AG04450 (cell line): ENCODE measurements around the gene CCSER2. TPM values are rescaled to one million over a fixed set of nuclear protein-coding genes. Genes with fewer than 3 reads are reported as not detected.

Source experiments
- CTCF ChIA-PET: fragments of 300-600, 350-600 bp; formaldehyde crosslinking; extraction: SDS; loops from one replicate; lab custom pipeline; 2022; ENCODE audit warnings: antibody characterized with exemption, inconsistent platforms; lab: Charles Lee
- POLR2A ChIA-PET: fragments of 350-600 bp; formaldehyde crosslinking; extraction: SDS; loops from one replicate; lab custom pipeline; 2021; ENCODE audit warnings: antibody characterized with exemption, inconsistent platforms; lab: Yijun Ruan, JAX
- DNase-seq: peaks from one replicate; pipeline ENCODE4 v3.0.0-alpha.2; 2011; ENCODE audit warnings: low read depth, low spot score
- H3K27ac ChIP-seq: one replicate; pipeline ENCODE4 v1.5.1; 2012; ENCODE audit warnings: low read depth, low read length, control low read depth
- H3K27me3 ChIP-seq: one replicate; pipeline ENCODE4 v1.6.0; 2012; ENCODE audit warnings: low read length; ENCODE audit not compliant: control insufficient read depth, insufficient read depth
- H3K4me3 ChIP-seq: 2 replicates; pipeline ENCODE4 v1.5.1; 2011; ENCODE audit warnings: mild to moderate bottlenecking, low read depth, low read length, control low read depth
- H3K9me3 ChIP-seq: 2 replicates; pipeline ENCODE4 v1.5.1; 2012; ENCODE audit warnings: low read length; ENCODE audit not compliant: control insufficient read depth, insufficient read depth
- CTCF ChIP-seq: IDR thresholded peaks from 2 replicates; pipeline ENCODE4 v1.5.1; 2011; ENCODE audit warnings: low read depth, low read length, control low read depth, inconsistent platforms
- polyA plus RNA-seq: library from polyadenylated mRNA; depleted of rRNA; stranded (reverse); fragments of >200 nt; gene quantifications from 2 replicates; pipeline ENCODE4 v1.2.3, GENCODE V29; 2011

The CCSER2 gene
- polyA plus RNA-seq, 1 experiment = 51.0 TPM

- H3K4me3 ChIP-seq = no peak overlapping the region
- H3K9me3 ChIP-seq = no peaks in the 10 kb centered on the region
- H3K27ac ChIP-seq = peak overlapping the region; percentile 21
- POLR2A ChIA-PET = no interaction called here
- CTCF ChIA-PET = no interaction called here
- TF ChIP-seq CTCF = no peak
- DNase-seq = no peak
- H3K27me3 ChIP-seq = no peaks in the 10 kb centered on the region
Measured at GRCh38 chr10:84294766-84295447, 33.5 kb upstream of the CCSER2 start.

GRCh38 chr10:84296091-84296981 lies 32.1 kb upstream of the CCSER2 start:
- Histone ChIP-seq H3K4me3 (no peak overlapping the region), H3K27ac (peak overlapping the region; percentile 90), H3K27me3 (no peaks in the 10 kb centered on the region), H3K9me3 (no peaks in the 10 kb centered on the region)
- TF ChIP-seq CTCF = no peak
- DNase-seq = peak; percentile 77
- ChIA-PET POLR2A (interaction anchor here (0.9 to 1.1 kb wide), 4 partner anchors 12 to 53 kb away, joined by 3 to 5 read pairs (median 4); partner anchors contain the start of gene CCSER2), CTCF (interaction anchor here (1.1 to 2.0 kb wide), 4 partner anchors 29 to 241 kb away, joined by 3 to 8 read pairs (median 4); no protein-coding TSS in a partner anchor)

- H3K27ac ChIP-seq = no peak overlapping the region
- H3K9me3 ChIP-seq = no peaks in the 10 kb centered on the region
- DNase-seq = no peak
- TF ChIP-seq CTCF = no peak
- no peak overlapping the region for H3K4me3 ChIP-seq
- ChIA-PET CTCF (no interaction called here), POLR2A (no interaction called here)
- no peaks in the 10 kb centered on the region for H3K27me3 ChIP-seq
Measured at GRCh38 chr10:84298057-84298456, 30.3 kb upstream of the CCSER2 start.

GRCh38 chr10:84302223-84302622 lies 26.2 kb upstream of the CCSER2 start:
- Histone ChIP-seq H3K27ac (no peak overlapping the region), H3K9me3 (no peaks in the 10 kb centered on the region), H3K27me3 (no peaks in the 10 kb centered on the region), H3K4me3 (no peak overlapping the region)
- no peak for TF ChIP-seq CTCF
- ChIA-PET POLR2A (no interaction called here), CTCF (interaction anchor here (0.7 to 1.5 kb wide), 2 partner anchors 50 to 235 kb away, joined by 5 read pairs; no protein-coding TSS in a partner anchor)
- no peak for DNase-seq
